Stimulated activated CD4-positive, alpha-beta T cell treated with anti-CD3 and anti-CD28 coated beads, Interleukin-1b, Interleukin-23, amount 100 ng/mL, for 48 hours (primary cell): ENCODE measurements around the gene KSR2.

Source experiments
- DNase-seq: peaks from one replicate; pipeline ENCODE4 v3.0.0-alpha.2; 2020

Gene KSR2

GRCh38 chr12:117485984-117486839, 482.6 kb downstream of the KSR2 start:
- no peak for DNase-seq

- no peak for DNase-seq
Observed at GRCh38 chr12:117484901-117485300, 483.9 kb downstream of the KSR2 start.

GRCh38 chr12:117483501-117483900, 485.3 kb downstream of the KSR2 start:
- no peak for DNase-seq

- no peak for DNase-seq
Observed at GRCh38 chr12:117481470-117481869, 487.3 kb downstream of the KSR2 start.

- no peak for DNase-seq
Observed at GRCh38 chr12:117476341-117476740, 492.4 kb downstream of the KSR2 start.

- no peak for DNase-seq
Observed at GRCh38 chr12:117473856-117474255, 494.9 kb downstream of the KSR2 start.

GRCh38 chr12:117472983-117473382, 495.8 kb downstream of the KSR2 start:
- no peak for DNase-seq

- no peak for DNase-seq
Observed at GRCh38 chr12:117470804-117471203, 498.0 kb downstream of the KSR2 start.

GRCh38 chr12:117469883-117470483, 498.8 kb downstream of the KSR2 start:
- DNase-seq, result no peak

GRCh38 chr12:117468016-117468415, 500.8 kb downstream of the KSR2 start:
- no peak for DNase-seq

GRCh38 chr12:117467588-117467987, 501.2 kb downstream of the KSR2 start:
- DNase-seq, result no peak

GRCh38 chr12:117466677-117467362, 502.0 kb downstream of the KSR2 start:
- DNase-seq, result no peak

- DNase-seq, result no peak
Observed at GRCh38 chr12:117461732-117462131, 507.1 kb downstream of the KSR2 start.

- DNase-seq, result no peak
Observed at GRCh38 chr12:117459229-117459628, 509.6 kb downstream of the KSR2 start.

- no peak for DNase-seq
Observed at GRCh38 chr12:117457189-117457588, 511.6 kb downstream of the KSR2 start.

GRCh38 chr12:117456076-117456475, 512.7 kb downstream of the KSR2 start:
- no peak for DNase-seq

GRCh38 chr12:117453961-117454360, 514.8 kb downstream of the KSR2 start:
- DNase-seq, result no peak

- DNase-seq, result no peak
Observed at GRCh38 chr12:117452112-117452511, 516.7 kb downstream of the KSR2 start.

- DNase-seq, result no peak
Observed at GRCh38 chr12:117450209-117450608, 518.6 kb downstream of the KSR2 start.

- no peak for DNase-seq
Observed at GRCh38 chr12:117447665-117448366, 521.0 kb downstream of the KSR2 start.

GRCh38 chr12:117444781-117445180, 524.0 kb downstream of the KSR2 start:
- DNase-seq, result no peak

GRCh38 chr12:117441751-117442150, 527.0 kb downstream of the KSR2 start:
- DNase-seq, result no peak

GRCh38 chr12:117440384-117440783, 528.4 kb downstream of the KSR2 start:
- no peak for DNase-seq
